Activated T-helper 1 cell treated with anti-CD3 and anti-CD28 coated beads, Interleukin-12 subunit alpha, Interleukin-12 subunit beta, Interleukin-2, Interleukin-4 antibody, amounts not matched to agents 30 ng/mL and 10 ng/mL and 1 ng/mL, durations not matched to agents 14 hours and 24 hours and 36 hours (primary cell): ENCODE measurements around the gene SLC6A18. TPM values are rescaled to one million over a fixed set of nuclear protein-coding genes. Genes with fewer than 3 reads are reported as not detected.

Source experiments
- DNase-seq: peaks from one replicate; pipeline ENCODE4 v3.0.0; 2021; ENCODE audit warnings: low spot score
- H3K27ac Mint-ChIP-seq: one replicate; pipeline ENCODE4 v1.8.0; 2021; ENCODE audit warnings: mild to moderate bottlenecking, mixed read lengths
- H3K27me3 Mint-ChIP-seq: one replicate; pipeline ENCODE4 v1.8.0; 2022; ENCODE audit warnings: mild to moderate bottlenecking, moderate library complexity, mixed read lengths; ENCODE audit not compliant: insufficient read depth
- H3K36me3 Mint-ChIP-seq: one replicate; pipeline ENCODE4 v1.8.0; 2021; ENCODE audit warnings: low read depth, mixed read lengths
- H3K4me1 Mint-ChIP-seq: one replicate; pipeline ENCODE4 v1.8.0; 2021; ENCODE audit warnings: low read depth, mixed read lengths
- H3K4me3 Mint-ChIP-seq: one replicate; pipeline ENCODE4 v1.8.0; 2021; ENCODE audit warnings: mild to moderate bottlenecking, moderate library complexity, mixed read lengths
- H3K9me3 Mint-ChIP-seq: one replicate; pipeline ENCODE4 v1.8.0; 2021; ENCODE audit warnings: mixed read lengths
- intact Hi-C: fragments of 100-400 bp; cut with micrococcal nuclease; formaldehyde crosslinking; loops from one replicate; pipeline ENCODE4 v1.15.1; 2024
- total RNA-seq: library from RNA; stranded (reverse); gene quantifications from 2 replicates; pipeline ENCODE4 v1.2.3, GENCODE V29; 2022

SLC6A18 gene
- total RNA-seq, 1 donor from 2014 or later: not detected

- intact Hi-C loops: no loop called here
- Mint-ChIP-seq H3K9me3 (no peaks in the 10 kb centered on the region), H3K4me1 (no peaks in the 10 kb centered on the region), H3K27me3 (peaks cover 20% of the 10 kb centered on the region), H3K27ac (no peak overlapping the region), H3K4me3 (no peak overlapping the region), H3K36me3 (no peaks in the 10 kb centered on the region)
- DNase-seq: no peak
These were observed 34.3 kb upstream of the SLC6A18 start for GRCh38 chr5:1190837-1191239.

- Mint-ChIP-seq H3K27ac (no peak overlapping the region), H3K27me3 (peaks cover 23% of the 10 kb centered on the region), H3K9me3 (no peaks in the 10 kb centered on the region), H3K4me3 (no peak overlapping the region), H3K4me1 (no peaks in the 10 kb centered on the region), H3K36me3 (no peaks in the 10 kb centered on the region)
- intact Hi-C loops: no loop called here
- DNase-seq: no peak
These were observed 32.1 kb upstream of the SLC6A18 start for GRCh38 chr5:1192971-1193590.

GRCh38 chr5:1193591-1193985, 31.6 kb upstream of the SLC6A18 start:
- Mint-ChIP-seq H3K4me3 (no peak overlapping the region), H3K36me3 (no peaks in the 10 kb centered on the region), H3K27ac (no peak overlapping the region), H3K27me3 (peaks cover 23% of the 10 kb centered on the region), H3K9me3 (no peaks in the 10 kb centered on the region), H3K4me1 (no peaks in the 10 kb centered on the region)
- intact Hi-C loops: no loop called here
- no peak for DNase-seq

GRCh38 chr5:1194378-1194777, 30.8 kb upstream of the SLC6A18 start:
- no peak for DNase-seq
- no peak overlapping the region for H3K27ac Mint-ChIP-seq

GRCh38 chr5:1195439-1195838, 29.7 kb upstream of the SLC6A18 start:
- Mint-ChIP-seq H3K27me3 (peaks cover 11% of the 10 kb centered on the region), H3K36me3 (no peaks in the 10 kb centered on the region), H3K4me3 (no peak overlapping the region), H3K4me1 (no peaks in the 10 kb centered on the region), H3K27ac (no peak overlapping the region), H3K9me3 (no peaks in the 10 kb centered on the region)
- no peak for DNase-seq
- intact Hi-C loops: no loop called here

More at GRCh38 chr5:1194378-1194777, 30.8 kb upstream of the SLC6A18 start:
- H3K36me3 Mint-ChIP-seq: no peaks in the 10 kb centered on the region
- intact Hi-C loops: no loop called here
- H3K9me3 Mint-ChIP-seq: no peaks in the 10 kb centered on the region
- no peaks in the 10 kb centered on the region for H3K4me1 Mint-ChIP-seq
- no peak overlapping the region for H3K4me3 Mint-ChIP-seq
- H3K27me3 Mint-ChIP-seq: peaks cover 19% of the 10 kb centered on the region

GRCh38 chr5:1195916-1196315, 29.3 kb upstream of the SLC6A18 start:
- H3K4me3 Mint-ChIP-seq: no peak overlapping the region
- no peak for DNase-seq
- H3K27me3 Mint-ChIP-seq: peaks cover 8% of the 10 kb centered on the region
- H3K27ac Mint-ChIP-seq: no peak overlapping the region
- H3K9me3 Mint-ChIP-seq: no peaks in the 10 kb centered on the region
- H3K36me3 Mint-ChIP-seq: no peaks in the 10 kb centered on the region
- intact Hi-C loops: no loop called here
- H3K4me1 Mint-ChIP-seq: no peaks in the 10 kb centered on the region

GRCh38 chr5:1196562-1196961, 28.6 kb upstream of the SLC6A18 start:
- Mint-ChIP-seq H3K4me1 (no peaks in the 10 kb centered on the region), H3K27me3 (peaks cover 6% of the 10 kb centered on the region), H3K27ac (no peak overlapping the region), H3K9me3 (no peaks in the 10 kb centered on the region), H3K4me3 (no peak overlapping the region), H3K36me3 (no peaks in the 10 kb centered on the region)
- DNase-seq: no peak
- intact Hi-C loops: no loop called here

GRCh38 chr5:1197876-1198666, 27.1 kb upstream of the SLC6A18 start:
- Mint-ChIP-seq H3K27me3 (peaks cover 4% of the 10 kb centered on the region), H3K36me3 (no peaks in the 10 kb centered on the region), H3K4me1 (no peaks in the 10 kb centered on the region), H3K4me3 (no peak overlapping the region), H3K9me3 (no peaks in the 10 kb centered on the region), H3K27ac (no peak overlapping the region)
- intact Hi-C loops: no loop called here
- no peak for DNase-seq

GRCh38 chr5:1199340-1199648, 25.9 kb upstream of the SLC6A18 start:
- Mint-ChIP-seq H3K4me1 (no peaks in the 10 kb centered on the region), H3K36me3 (no peaks in the 10 kb centered on the region), H3K27ac (no peak overlapping the region), H3K27me3 (peaks cover 3% of the 10 kb centered on the region), H3K9me3 (no peaks in the 10 kb centered on the region), H3K4me3 (no peak overlapping the region)
- DNase-seq: no peak
- intact Hi-C loops: no loop called here

GRCh38 chr5:1199649-1200494, 25.3 kb upstream of the SLC6A18 start:
- H3K27me3 Mint-ChIP-seq: peaks cover 4% of the 10 kb centered on the region
- intact Hi-C loops: no loop called here
- H3K27ac Mint-ChIP-seq: no peak overlapping the region
- H3K4me1 Mint-ChIP-seq: no peaks in the 10 kb centered on the region
- H3K36me3 Mint-ChIP-seq: no peaks in the 10 kb centered on the region
- no peaks in the 10 kb centered on the region for H3K9me3 Mint-ChIP-seq
- no peak overlapping the region for H3K4me3 Mint-ChIP-seq
- no peak for DNase-seq

GRCh38 chr5:1200495-1201326, 24.5 kb upstream of the SLC6A18 start:
- no peak for DNase-seq
- H3K4me1 Mint-ChIP-seq: no peaks in the 10 kb centered on the region
- peaks cover 6% of the 10 kb centered on the region for H3K27me3 Mint-ChIP-seq
- intact Hi-C loops: no loop called here
- H3K4me3 Mint-ChIP-seq: no peak overlapping the region
- H3K36me3 Mint-ChIP-seq: no peaks in the 10 kb centered on the region
- H3K27ac Mint-ChIP-seq: no peak overlapping the region
- H3K9me3 Mint-ChIP-seq: no peaks in the 10 kb centered on the region

GRCh38 chr5:1201327-1202025, 23.7 kb upstream of the SLC6A18 start, which contains the start of gene SLC6A19:
Gene SLC6A19 (plus strand): TSS chr5:1201595. CDS start chr5:1201651, 56 bp downstream.
- Mint-ChIP-seq H3K27me3 (peaks cover 8% of the 10 kb centered on the region), H3K9me3 (no peaks in the 10 kb centered on the region), H3K4me3 (no peak within 1 kb of the TSS), H3K27ac (no peak within 1 kb of the TSS), H3K36me3 (no peaks in the 10 kb centered on the region), H3K4me1 (no peaks in the 10 kb centered on the region)
- intact Hi-C loops: no loop called here
- DNase-seq: no peak
